ENCODE data around the gene TGFBR1.

The TGFBR1 gene

DNA sequence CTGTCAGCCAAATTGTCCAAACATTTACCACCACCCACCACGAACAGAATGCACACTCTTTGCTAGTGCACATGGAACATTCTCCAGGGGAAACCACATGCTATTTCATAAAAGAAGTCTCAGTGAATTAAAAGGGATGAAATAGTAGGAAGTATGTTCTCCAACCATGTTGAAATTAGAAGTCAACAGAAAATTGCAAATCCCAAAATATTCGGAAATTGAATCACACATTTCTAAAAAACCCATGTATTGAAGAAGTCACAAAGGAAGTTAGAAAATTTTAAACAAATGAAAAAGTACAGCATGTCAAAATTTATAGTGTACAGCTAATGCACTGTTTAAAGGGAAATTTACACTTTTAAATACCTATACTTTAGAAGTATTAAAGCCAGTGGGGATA lies 50.8 kb downstream of the TGFBR1 start:
- CTCF ChIA-PET = interaction anchor here (1.2 to 1.5 kb wide), 2 partner anchors 29 to 155 kb away, joined by 4 to 6 read pairs; no protein-coding TSS in a partner anchor
- POLR2A ChIA-PET = no interaction called here

DNA sequence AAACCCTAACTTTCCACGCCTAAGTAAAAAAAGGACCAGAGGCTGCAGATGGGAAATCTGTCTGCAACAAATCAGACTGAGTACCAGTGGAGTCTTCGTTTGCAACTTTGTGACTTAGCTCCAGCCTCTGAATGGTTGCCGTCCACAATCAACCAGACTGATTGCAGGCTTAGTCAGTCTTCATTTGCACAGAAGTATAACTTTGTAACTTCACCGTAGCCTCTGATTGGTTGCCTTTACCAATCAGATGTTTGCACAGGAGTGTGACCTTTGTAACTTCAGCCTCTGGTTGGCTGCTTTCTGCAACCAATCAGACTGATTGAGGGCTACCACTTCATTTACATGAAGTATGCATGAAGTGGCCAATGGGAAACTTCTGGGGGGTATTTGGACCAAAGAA lies 53.7 kb downstream of the TGFBR1 start:
- TF ChIP-seq, protein P1, sequence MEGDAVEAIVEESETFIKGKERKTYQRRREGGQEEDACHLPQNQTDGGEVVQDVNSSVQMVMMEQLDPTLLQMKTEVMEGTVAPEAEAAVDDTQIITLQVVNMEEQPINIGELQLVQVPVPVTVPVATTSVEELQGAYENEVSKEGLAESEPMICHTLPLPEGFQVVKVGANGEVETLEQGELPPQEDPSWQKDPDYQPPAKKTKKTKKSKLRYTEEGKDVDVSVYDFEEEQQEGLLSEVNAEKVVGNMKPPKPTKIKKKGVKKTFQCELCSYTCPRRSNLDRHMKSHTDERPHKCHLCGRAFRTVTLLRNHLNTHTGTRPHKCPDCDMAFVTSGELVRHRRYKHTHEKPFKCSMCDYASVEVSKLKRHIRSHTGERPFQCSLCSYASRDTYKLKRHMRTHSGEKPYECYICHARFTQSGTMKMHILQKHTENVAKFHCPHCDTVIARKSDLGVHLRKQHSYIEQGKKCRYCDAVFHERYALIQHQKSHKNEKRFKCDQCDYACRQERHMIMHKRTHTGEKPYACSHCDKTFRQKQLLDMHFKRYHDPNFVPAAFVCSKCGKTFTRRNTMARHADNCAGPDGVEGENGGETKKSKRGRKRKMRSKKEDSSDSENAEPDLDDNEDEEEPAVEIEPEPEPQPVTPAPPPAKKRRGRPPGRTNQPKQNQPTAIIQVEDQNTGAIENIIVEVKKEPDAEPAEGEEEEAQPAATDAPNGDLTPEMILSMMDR (IDR thresholded peaks at IDR 0.05; ENCODE audit: insufficient read depth, low read length, missing control alignments) = no peak
- CTCF ChIA-PET = interaction anchor here (1.4 to 1.7 kb wide), 2 partner anchors 157 to 297 kb away, joined by 4 to 6 read pairs; no protein-coding TSS in a partner anchor
- POLR2A ChIA-PET = no interaction called here
- no peak overlapping the region for H3K4me3 ChIP-seq (ENCODE audit: low read depth, low read length)
- DNase-seq (ENCODE audit: low read depth, low spot score) = no peak

More for the DNA sequence above, 50.8 kb downstream of the TGFBR1 start:
- no peak for DNase-seq (ENCODE audit: low read depth, low spot score)
- H3K4me3 ChIP-seq (ENCODE audit: low read depth, low read length) = no peak overlapping the region
- TF ChIP-seq, protein P1 (IDR thresholded peaks at IDR 0.05; ENCODE audit: insufficient read depth, low read length, missing control alignments) = no peak

DNA sequence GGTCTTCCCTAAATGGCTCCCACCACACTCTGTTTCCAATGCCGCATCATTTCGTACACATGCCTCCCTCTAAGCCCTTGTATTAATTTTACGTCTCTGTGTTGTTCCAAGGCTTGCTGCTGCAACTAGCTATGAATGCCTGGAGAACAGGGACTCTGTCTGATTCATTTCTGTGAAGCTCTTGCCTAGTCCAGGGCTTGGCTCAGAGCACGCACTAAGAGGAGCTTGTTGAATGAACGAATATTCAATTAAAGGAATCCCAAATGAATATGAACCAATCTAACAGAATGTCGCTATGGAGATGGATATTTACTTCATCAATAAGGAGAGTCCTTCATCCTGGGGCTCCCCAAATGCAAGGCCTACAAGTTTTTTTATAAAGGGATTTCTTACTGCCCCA lies 55.3 kb downstream of the TGFBR1 start:
- no peak overlapping the region for H3K4me3 ChIP-seq (ENCODE audit: low read depth, low read length)
- no peak for DNase-seq (ENCODE audit: low read depth, low spot score)
- POLR2A ChIA-PET = no interaction called here
- CTCF ChIA-PET = interaction anchor here (1.1 to 5.4 kb wide), 3 partner anchors 10 to 1165 kb away, joined by 4 to 24 read pairs (median 5); no protein-coding TSS in a partner anchor
- TF ChIP-seq, protein P1 (IDR thresholded peaks at IDR 0.05; ENCODE audit: insufficient read depth, low read length, missing control alignments) = no peak

DNA sequence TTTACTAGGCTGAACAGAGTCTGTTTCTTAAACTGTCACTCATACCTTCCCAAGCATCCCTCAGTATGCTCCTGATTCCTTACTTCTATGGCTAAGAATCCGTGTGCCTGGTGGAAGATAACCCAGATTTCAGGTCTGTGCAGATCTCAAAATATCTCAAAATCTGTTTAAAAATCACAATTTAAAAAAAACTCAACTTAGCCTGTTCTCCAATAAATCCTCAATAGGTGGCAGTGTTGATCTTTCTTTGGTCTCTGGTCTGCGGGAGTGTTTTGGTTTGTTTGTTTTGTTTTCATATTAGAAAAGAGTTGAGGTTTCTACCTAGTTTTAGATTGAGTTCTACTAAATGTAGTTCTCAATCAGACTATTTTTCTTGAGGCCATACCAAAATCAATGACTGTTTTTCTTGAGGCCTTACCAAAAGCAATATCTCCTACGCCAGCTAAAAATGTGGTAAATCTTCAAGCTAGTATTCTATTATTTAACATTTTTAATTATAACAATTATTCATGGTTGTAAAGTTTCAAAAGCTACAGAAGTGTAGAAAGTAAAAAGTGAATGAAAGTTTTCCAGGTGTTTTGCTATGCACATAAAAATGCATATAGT lies 57.9 kb downstream of the TGFBR1 start:
- TF ChIP-seq, protein P1 (IDR thresholded peaks at IDR 0.05; ENCODE audit: insufficient read depth, low read length, missing control alignments) = peak; percentile 44

DNA sequence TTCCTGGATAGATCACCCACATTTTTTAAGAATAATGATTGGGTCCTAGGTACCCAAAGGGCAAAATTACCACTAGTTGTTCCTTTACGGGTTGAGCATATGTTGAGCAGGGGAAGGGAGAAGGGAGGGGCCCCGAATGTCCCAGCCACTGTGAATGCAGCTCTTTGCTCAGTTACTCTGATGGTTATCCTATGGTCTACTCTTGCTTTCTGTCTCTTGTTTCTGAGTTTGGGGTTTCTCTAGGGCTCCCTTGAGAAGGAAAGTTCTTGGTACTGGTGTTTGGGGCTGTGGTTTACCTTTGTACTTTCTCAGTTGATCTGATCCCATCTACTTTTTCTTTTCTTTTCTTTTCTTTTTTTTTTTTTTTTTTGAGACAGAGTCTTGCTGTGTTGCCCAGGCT lies 61.2 kb downstream of the TGFBR1 start:
- ChIA-PET POLR2A (no interaction called here), CTCF (interaction anchor here (1.2 to 5.9 kb wide), 2 partner anchors 16 to 19 kb away, joined by 4 to 34 read pairs; no protein-coding TSS in a partner anchor)
- H3K4me3 ChIP-seq (ENCODE audit: low read depth, low read length) = no peak overlapping the region
- DNase-seq (ENCODE audit: low read depth, low spot score) = no peak
- TF ChIP-seq, protein P1 (IDR thresholded peaks at IDR 0.05; ENCODE audit: insufficient read depth, low read length, missing control alignments) = no peak

More for the DNA sequence above, 57.9 kb downstream of the TGFBR1 start:
- ChIA-PET CTCF (interaction anchor here (0.6 to 5.9 kb wide), 16 partner anchors 9 to 1162 kb away, joined by 3 to 34 read pairs (median 4); no protein-coding TSS in a partner anchor), POLR2A (no interaction called here)
- DNase-seq (ENCODE audit: low read depth, low spot score) = no peak
- H3K4me3 ChIP-seq (ENCODE audit: low read depth, low read length) = no peak overlapping the region

DNA sequence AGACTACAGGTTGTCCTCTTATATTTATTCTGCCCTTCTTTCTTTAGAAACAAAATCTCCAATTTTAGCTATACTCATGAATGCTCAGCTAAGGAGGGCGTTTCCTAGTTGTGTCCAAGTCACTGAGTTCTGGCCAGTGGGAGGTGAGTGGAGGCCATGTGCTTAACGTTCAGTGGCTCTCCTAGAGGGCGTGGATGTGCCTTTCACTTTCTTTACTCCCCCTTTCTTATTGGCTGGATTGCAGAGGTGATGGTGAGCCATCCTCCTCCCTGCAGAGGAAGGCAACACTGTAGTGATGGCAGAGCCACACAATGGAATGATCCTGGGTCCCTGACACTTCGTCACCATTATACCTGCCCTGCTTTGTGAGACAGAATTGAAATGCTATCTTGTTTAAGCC lies 62.2 kb downstream of the TGFBR1 start:
- POLR2A ChIA-PET = no interaction called here
- no peak overlapping the region for H3K4me3 ChIP-seq (ENCODE audit: low read depth, low read length)
- no peak for DNase-seq (ENCODE audit: low read depth, low spot score)
- TF ChIP-seq, protein P1 (IDR thresholded peaks at IDR 0.05; ENCODE audit: insufficient read depth, low read length, missing control alignments) = no peak
- CTCF ChIA-PET = interaction anchor here (1.2 to 5.9 kb wide), 2 partner anchors 15 to 18 kb away, joined by 4 to 34 read pairs; no protein-coding TSS in a partner anchor
